Mesothelial cell of epicardium (in vitro differentiated cells): ENCODE measurements around the gene CCT2. TPM values are rescaled to one million over a fixed set of nuclear protein-coding genes. Genes with fewer than 3 reads are reported as not detected.

Experiments
- DNase-seq, 2 experiments: peaks; one replicate each; pipeline ENCODE4 v3.0.0; 2021; ENCODE audit warnings: low spot score in 2 of 2; ENCODE audit not compliant: unreplicated experiment in 2 of 2
- H3K27ac Mint-ChIP-seq: 2 replicates; pipeline ENCODE4 v1.8.0; 2021; ENCODE audit warnings: mixed read lengths
- H3K27me3 Mint-ChIP-seq: 2 replicates; pipeline ENCODE4 v1.8.0; 2021; ENCODE audit warnings: low read depth, mixed read lengths
- H3K36me3 Mint-ChIP-seq: 2 replicates; pipeline ENCODE4 v1.8.0; 2021; ENCODE audit warnings: mixed read lengths
- H3K4me1 Mint-ChIP-seq: 2 replicates; pipeline ENCODE4 v1.8.0; 2021; ENCODE audit warnings: mixed read lengths
- H3K4me3 Mint-ChIP-seq: 2 replicates; pipeline ENCODE4 v1.8.0; 2021; ENCODE audit warnings: mild to moderate bottlenecking, moderate library complexity, mixed read lengths
- H3K9me3 Mint-ChIP-seq: 2 replicates; pipeline ENCODE4 v1.8.0; 2021; ENCODE audit warnings: mixed read lengths
- total RNA-seq: library from RNA; stranded (reverse); gene quantifications from 3 replicates; pipeline ENCODE4 v1.2.1, GENCODE V29; 2021
- TF ChIP-seq, protein P1 (sequence below): fragments of 200-600 bp; sonication (generic); IDR thresholded peaks from one replicate; pipeline ENCODE4 v1.5.0; 2021; ENCODE audit warnings: antibody characterized with exemption; ENCODE audit not compliant: unreplicated experiment

CCT2 gene
- total RNA-seq, 1 donor from 2014 or later, result 215 TPM

DNA sequence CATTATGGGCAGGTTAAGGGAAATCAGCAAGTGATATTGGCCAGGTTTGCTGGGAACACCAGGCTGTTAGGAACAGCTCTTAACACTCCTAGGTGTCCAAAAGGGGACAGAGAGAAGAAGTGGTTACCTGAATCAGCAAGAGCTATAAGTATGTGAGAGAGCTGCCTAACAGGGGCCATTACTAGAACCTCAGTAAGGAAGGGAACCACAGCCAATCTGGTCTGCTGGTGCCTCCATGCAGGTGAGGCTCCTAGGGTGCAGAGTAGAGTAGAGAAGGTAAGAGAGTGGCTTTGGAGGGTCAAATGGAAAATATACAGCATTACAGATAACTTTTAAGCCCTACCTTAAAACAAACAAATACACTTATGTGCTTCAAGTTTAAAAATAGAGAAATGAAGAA is 36.6 kb upstream of the CCT2 start:
- H3K4me3 Mint-ChIP-seq, result no peak overlapping the region
- TF ChIP-seq, protein P1, sequence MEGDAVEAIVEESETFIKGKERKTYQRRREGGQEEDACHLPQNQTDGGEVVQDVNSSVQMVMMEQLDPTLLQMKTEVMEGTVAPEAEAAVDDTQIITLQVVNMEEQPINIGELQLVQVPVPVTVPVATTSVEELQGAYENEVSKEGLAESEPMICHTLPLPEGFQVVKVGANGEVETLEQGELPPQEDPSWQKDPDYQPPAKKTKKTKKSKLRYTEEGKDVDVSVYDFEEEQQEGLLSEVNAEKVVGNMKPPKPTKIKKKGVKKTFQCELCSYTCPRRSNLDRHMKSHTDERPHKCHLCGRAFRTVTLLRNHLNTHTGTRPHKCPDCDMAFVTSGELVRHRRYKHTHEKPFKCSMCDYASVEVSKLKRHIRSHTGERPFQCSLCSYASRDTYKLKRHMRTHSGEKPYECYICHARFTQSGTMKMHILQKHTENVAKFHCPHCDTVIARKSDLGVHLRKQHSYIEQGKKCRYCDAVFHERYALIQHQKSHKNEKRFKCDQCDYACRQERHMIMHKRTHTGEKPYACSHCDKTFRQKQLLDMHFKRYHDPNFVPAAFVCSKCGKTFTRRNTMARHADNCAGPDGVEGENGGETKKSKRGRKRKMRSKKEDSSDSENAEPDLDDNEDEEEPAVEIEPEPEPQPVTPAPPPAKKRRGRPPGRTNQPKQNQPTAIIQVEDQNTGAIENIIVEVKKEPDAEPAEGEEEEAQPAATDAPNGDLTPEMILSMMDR, result no peak
- peaks cover 12% of the 10 kb centered on the region for H3K9me3 Mint-ChIP-seq
- peaks cover 11% of the 10 kb centered on the region for H3K4me1 Mint-ChIP-seq
- DNase-seq, result no peak
- H3K27me3 Mint-ChIP-seq, result no peaks in the 10 kb centered on the region
- peaks cover 17% of the 10 kb centered on the region for H3K36me3 Mint-ChIP-seq
- H3K27ac Mint-ChIP-seq, result no peak overlapping the region

DNA sequence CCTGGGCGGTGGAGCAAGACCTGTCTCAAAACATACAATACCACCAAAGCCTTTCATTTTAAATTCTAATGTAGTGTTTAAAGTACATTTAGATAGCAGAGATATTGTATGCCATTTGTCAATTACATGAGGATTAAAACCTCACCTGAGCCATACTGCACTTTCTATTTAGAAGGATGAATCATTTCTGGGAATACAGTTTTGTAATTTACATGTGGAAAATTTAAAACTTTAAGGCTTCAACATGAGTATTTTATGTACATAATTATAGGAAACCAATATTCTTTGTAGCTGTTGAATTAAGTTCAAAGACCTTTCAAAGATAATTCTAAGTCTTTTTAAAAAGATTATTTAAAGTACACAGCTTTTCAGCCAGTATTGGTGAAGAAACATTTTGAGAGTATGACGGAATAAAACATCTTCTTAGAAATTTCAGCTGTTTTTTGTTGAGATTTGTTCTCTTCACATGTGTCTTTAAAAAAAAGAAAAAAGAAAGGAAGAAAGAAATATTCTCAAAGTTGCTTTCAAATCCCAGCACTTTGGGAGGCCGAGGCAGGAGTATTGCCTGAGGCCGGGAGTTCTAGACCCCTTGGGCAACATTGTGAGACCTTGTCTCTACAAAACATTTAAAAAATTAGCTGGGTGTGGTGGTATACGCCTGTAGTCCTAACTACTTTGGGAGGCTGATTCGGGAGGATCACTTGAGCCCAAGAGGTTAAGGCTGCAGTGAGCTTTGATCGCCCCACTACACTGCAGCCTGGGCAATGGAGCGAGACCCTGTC is 34.5 kb upstream of the CCT2 start:
- DNase-seq, result no peak
- Mint-ChIP-seq H3K36me3 (peaks cover 5% of the 10 kb centered on the region), H3K9me3 (peaks cover 3% of the 10 kb centered on the region), H3K27ac (peak overlapping the region; percentile 48), H3K4me3 (no peak overlapping the region), H3K27me3 (no peaks in the 10 kb centered on the region), H3K4me1 (peaks cover 17% of the 10 kb centered on the region)
- TF ChIP-seq, protein P1, result no peak

DNA sequence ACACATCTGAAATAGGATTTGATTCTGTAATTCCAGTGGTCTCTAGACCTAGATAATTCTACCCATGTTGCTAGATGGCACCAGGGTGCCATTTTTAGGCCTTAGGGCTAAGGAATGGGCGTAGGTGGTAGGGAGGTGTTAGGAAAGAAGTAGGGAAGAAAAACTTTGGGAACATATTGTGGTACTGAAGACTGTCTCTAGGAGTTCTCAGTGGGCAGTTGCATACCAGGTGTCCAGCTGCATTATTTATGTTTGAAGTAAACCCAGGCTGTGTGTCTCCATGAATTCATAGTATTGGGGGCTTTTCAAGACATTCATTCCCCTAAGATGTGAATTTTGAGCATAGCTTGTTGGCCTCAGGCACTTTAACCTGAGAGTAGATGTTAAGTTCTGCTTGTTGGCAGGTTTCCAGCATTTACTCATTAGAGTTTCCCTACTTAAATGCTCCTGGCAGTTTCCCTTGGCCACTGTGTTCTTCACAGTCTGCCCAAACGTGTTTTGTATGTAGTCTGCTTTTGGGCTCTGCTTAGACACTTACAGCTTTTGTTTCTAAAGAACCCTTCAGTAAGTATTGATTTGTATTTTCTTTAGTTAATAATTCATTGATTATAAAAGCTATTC is 31.5 kb upstream of the CCT2 start:
- Mint-ChIP-seq H3K27ac (peak overlapping the region; percentile 81), H3K27me3 (no peaks in the 10 kb centered on the region), H3K36me3 (peaks cover 2% of the 10 kb centered on the region), H3K4me1 (peaks cover 17% of the 10 kb centered on the region), H3K4me3 (no peak overlapping the region), H3K9me3 (no peaks in the 10 kb centered on the region)
- TF ChIP-seq, protein P1, result no peak
- no peak for DNase-seq

DNA sequence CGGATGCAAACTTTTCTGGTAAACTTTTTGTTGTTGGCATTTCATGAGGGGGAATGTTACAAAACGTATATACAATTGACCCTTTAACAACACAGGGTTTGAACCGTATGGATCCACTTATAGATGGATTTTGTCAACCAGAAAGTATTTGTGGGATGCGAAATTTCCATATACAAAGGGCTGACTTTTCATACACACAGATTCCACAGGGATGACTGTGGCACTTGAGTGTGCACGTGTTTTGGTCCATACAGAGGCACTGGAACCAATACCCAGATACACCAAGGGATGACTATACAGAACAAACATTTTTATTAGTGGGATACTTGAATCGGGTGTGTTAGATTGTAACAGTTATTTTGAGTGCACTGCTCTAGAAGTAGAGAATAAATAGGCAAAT is 29.8 kb upstream of the CCT2 start:
- no peak for DNase-seq
- TF ChIP-seq, protein P1, result no peak
- H3K4me1 Mint-ChIP-seq, result peaks cover 11% of the 10 kb centered on the region
- H3K27ac Mint-ChIP-seq, result no peak overlapping the region
- H3K27me3 Mint-ChIP-seq, result no peaks in the 10 kb centered on the region
- peaks cover 2% of the 10 kb centered on the region for H3K36me3 Mint-ChIP-seq
- no peak overlapping the region for H3K4me3 Mint-ChIP-seq
- no peaks in the 10 kb centered on the region for H3K9me3 Mint-ChIP-seq

DNA sequence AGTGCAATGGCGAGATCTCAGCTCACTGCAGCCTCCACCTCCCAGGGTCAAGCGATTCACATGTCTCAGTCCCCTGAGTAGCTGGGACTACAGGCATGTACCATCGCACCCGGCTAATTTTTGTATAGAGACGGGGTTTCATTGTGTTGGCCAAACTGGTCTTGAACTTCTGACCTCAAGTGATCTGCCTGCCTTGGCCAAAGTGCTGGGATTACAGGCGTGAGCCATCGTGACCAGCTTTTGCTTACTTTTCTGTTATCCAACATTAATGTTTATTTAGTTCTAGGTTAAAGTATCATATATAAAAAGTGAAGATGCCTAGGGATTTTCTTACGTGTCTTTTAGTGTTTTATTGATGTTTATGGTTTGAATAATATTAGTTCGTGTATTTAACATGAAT is 28.9 kb upstream of the CCT2 start:
- H3K4me1 Mint-ChIP-seq, result peaks cover 11% of the 10 kb centered on the region

More for the DNA sequence above, 28.9 kb upstream of the CCT2 start:
- Mint-ChIP-seq H3K4me3 (no peak overlapping the region), H3K27me3 (no peaks in the 10 kb centered on the region), H3K36me3 (no peaks in the 10 kb centered on the region), H3K9me3 (no peaks in the 10 kb centered on the region), H3K27ac (no peak overlapping the region)
- no peak for DNase-seq
- TF ChIP-seq, protein P1, result no peak
